ENCODE data around the gene PLEKHB1. TPM values are rescaled to one million over a fixed set of nuclear protein-coding genes. Genes with fewer than 3 reads are reported as not detected.

PLEKHB1 gene
- total RNA-seq, 1 experiment from 2014 or later: 22.9 TPM

DNA sequence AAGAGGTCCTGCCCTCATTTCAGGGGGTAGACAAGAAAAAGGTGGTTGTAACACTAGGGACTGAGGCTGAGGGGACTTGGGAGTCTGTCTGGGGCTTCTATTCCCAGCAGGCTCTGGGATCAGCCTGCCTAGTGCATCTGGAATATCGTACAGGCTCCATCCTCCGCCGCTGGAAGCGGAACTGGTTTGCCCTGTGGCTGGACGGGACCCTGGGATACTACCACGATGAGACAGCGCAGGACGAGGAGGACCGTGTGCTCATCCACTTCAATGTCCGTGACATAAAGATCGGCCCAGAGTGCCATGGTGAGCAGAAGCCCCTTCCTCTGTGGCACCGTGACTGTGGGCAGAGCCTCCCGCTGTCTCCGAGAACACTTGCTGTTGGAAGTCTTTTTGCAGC is 4.0 kb downstream of the PLEKHB1 start (continued):
- TF ChIP-seq POLR2A (IDR thresholded peaks at IDR 0.05; ENCODE audit: borderline replicate concordance, extremely low read depth, insufficient read depth, insufficient read length): no peak
- TF ChIP-seq, protein P1, sequence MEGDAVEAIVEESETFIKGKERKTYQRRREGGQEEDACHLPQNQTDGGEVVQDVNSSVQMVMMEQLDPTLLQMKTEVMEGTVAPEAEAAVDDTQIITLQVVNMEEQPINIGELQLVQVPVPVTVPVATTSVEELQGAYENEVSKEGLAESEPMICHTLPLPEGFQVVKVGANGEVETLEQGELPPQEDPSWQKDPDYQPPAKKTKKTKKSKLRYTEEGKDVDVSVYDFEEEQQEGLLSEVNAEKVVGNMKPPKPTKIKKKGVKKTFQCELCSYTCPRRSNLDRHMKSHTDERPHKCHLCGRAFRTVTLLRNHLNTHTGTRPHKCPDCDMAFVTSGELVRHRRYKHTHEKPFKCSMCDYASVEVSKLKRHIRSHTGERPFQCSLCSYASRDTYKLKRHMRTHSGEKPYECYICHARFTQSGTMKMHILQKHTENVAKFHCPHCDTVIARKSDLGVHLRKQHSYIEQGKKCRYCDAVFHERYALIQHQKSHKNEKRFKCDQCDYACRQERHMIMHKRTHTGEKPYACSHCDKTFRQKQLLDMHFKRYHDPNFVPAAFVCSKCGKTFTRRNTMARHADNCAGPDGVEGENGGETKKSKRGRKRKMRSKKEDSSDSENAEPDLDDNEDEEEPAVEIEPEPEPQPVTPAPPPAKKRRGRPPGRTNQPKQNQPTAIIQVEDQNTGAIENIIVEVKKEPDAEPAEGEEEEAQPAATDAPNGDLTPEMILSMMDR (IDR thresholded peaks at IDR 0.05 in 2 of 3, conservative IDR thresholded peaks at IDR 0.05 in 1 of 3; ENCODE audit: borderline replicate concordance in 1 of 3, insufficient read depth in 1 of 3, low read depth in 2 of 3, low read length in 2 of 3): no peak
- no peak for TF ChIP-seq SP1 (IDR thresholded peaks at IDR 0.05; ENCODE audit: low read depth)
- no peak for TF ChIP-seq ZNF274 (IDR thresholded peaks at IDR 0.05; ENCODE audit: low read depth, low read length)

DNA sequence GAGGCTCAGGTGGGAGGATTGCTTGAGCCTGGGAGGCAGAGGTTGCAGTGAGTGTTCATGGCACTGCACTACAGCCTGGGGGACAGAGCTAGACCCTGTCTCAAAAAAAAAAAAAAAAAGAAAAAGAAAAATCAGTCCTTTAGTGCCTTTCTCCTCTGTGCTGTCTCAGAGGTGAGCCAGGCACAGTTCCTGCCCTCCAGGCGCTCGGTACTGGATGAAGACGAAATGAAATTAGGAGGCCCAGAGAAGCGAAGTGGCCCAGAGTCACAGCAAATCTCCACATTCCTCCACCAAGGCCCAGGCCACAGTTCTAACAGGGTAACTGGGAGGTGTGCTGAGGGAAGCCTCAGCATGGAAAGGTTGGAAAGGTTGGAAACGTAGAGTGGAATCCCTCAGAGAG is 4.9 kb downstream of the PLEKHB1 start:
- CTCF ChIA-PET: no interaction called here
- H3K36me3 ChIP-seq (ENCODE audit: control insufficient read depth in 1 of 2, insufficient read depth in 2 of 2, low read length in 2 of 2): no peaks in the 10 kb centered on the region
- POLR2A ChIA-PET: no interaction called here
- RAD21 ChIA-PET (ENCODE audit: low non-redundant PET in 1 of 2, low total read pairs in 2 of 2, uncharacterized antibody in 2 of 2, unreplicated experiment in 2 of 2): no interaction called here
- no peak overlapping the region for H2AFZ ChIP-seq (ENCODE audit: low read depth, low read length, poor library complexity, severe bottlenecking)
- no peaks in the 10 kb centered on the region for H4K20me1 ChIP-seq (ENCODE audit: insufficient read depth)
- no peak overlapping the region for H3K4me3 ChIP-seq (replicated peaks in 1 of 2; ENCODE audit: low read depth in 1 of 2, low read length in 2 of 2)
- ATAC-seq (no peak), DNase-seq (ENCODE audit: low read depth, low spot score) (no peak)
- intact Hi-C loops (cut with micrococcal nuclease): no loop called here
- H3K9me2 ChIP-seq (ENCODE audit: insufficient read depth): no peaks in the 10 kb centered on the region
- H3K9ac ChIP-seq (ENCODE audit: low read length): no peak overlapping the region
- no peaks in the 10 kb centered on the region for H3K79me2 ChIP-seq (ENCODE audit: insufficient read depth, low read length)
- peak overlapping the region; percentile 11; the same call in 1 of the 2 replicates for H3K27ac ChIP-seq (ENCODE audit: low read depth, low read length)
- H3K9me3 ChIP-seq (ENCODE audit: control insufficient read depth in 1 of 2, insufficient read depth in 1 of 2, low read depth in 1 of 2, low read length in 2 of 2): no peaks in the 10 kb centered on the region
- H3K4me1 ChIP-seq (ENCODE audit: control insufficient read depth in 1 of 2, insufficient read depth in 2 of 2, low read length in 2 of 2): peaks cover 20 to 32% of the 10 kb centered on the region in 2 experiments
- H3K27me3 ChIP-seq (ENCODE audit: insufficient read depth, low read length): no peaks in the 10 kb centered on the region
- TF ChIP-seq CEBPB (IDR thresholded peaks at IDR 0.05; ENCODE audit: low read depth): no peak
- no peak for TF ChIP-seq SIN3A (IDR thresholded peaks at IDR 0.05; ENCODE audit: low read depth)
- no peak for TF ChIP-seq EZH2 (IDR thresholded peaks at IDR 0.05)
- no peak for TF ChIP-seq POLR2A (IDR thresholded peaks at IDR 0.05; ENCODE audit: borderline replicate concordance, extremely low read depth, insufficient read depth, insufficient read length)
- TF ChIP-seq SP1 (IDR thresholded peaks at IDR 0.05; ENCODE audit: low read depth): no peak
- no peak for TF ChIP-seq RAD21 (IDR thresholded peaks at IDR 0.05; ENCODE audit: low read depth)
- no peak for TF ChIP-seq SRF (IDR thresholded peaks at IDR 0.05; ENCODE audit: low read depth)
- no peak for TF ChIP-seq ZFX (IDR thresholded peaks at IDR 0.05)
- no peak for TF ChIP-seq FOSL1 (IDR thresholded peaks at IDR 0.05; ENCODE audit: low read depth)
- TF ChIP-seq EZH2phosphoT487 (IDR thresholded peaks at IDR 0.05; ENCODE audit: borderline replicate concordance): no peak
- no peak for TF ChIP-seq REST (IDR thresholded peaks at IDR 0.05; ENCODE audit: low read depth)
- no TSS peak for BruUV-seq (replicated peaks)
- H3K4me2 ChIP-seq (ENCODE audit: low read length): no peak overlapping the region

All from HCT116 (cell line).